Loucy (cell line): Measurements from ENCODE around the gene YBX2.
A peak's percentile ranks its signal among the peaks of the same experiment; 100 is the strongest.
"Not testable (repeated sequence)": the region's sequence is repeated elsewhere in the genome, so short reads cannot be mapped to it uniquely, and the experiment has no call there.

Source experiments
- H2AFZ ChIP-seq: fragments of 200-600 bp; sonication (generic); 2 replicates; pipeline ENCODE4 v1.6.0; 2016; ENCODE audit warnings: antibody characterized with exemption, mild to moderate bottlenecking, low read length, moderate library complexity
- H3F3A ChIP-seq: fragments of 200-600 bp; 2 replicates; pipeline ENCODE4 v1.6.0; 2016; ENCODE audit warnings: antibody characterized with exemption, low read depth, mild to moderate bottlenecking
- H3K27me3 ChIP-seq: fragments of 200-600 bp; sonication (generic); 2 replicates; pipeline ENCODE4 v1.6.1; 2014; ENCODE audit warnings: low read length, mild to moderate bottlenecking; ENCODE audit not compliant: insufficient read depth, poor library complexity, severe bottlenecking
- H3K36me3 ChIP-seq: fragments of 200-600 bp; sonication (generic); 2 replicates; pipeline ENCODE4 v1.6.1; 2016; ENCODE audit warnings: low read length; ENCODE audit not compliant: insufficient read depth
- H3K4me1 ChIP-seq: fragments of 200-600 bp; sonication (generic); 2 replicates; pipeline ENCODE4 v1.5.1; 2014; ENCODE audit warnings: low read length, mild to moderate bottlenecking; ENCODE audit not compliant: insufficient read depth, poor library complexity, severe bottlenecking
- H3K4me2 ChIP-seq: fragments of 200-600 bp; sonication (generic); 2 replicates; pipeline ENCODE4 v1.6.0; 2014; ENCODE audit warnings: antibody characterized with exemption, low read length, low read depth, mild to moderate bottlenecking; ENCODE audit not compliant: poor library complexity, severe bottlenecking
- H3K4me3 ChIP-seq: fragments of 200-600 bp; sonication (generic); 2 replicates; pipeline ENCODE4 v1.5.1; 2014; ENCODE audit warnings: low read length, mild to moderate bottlenecking, mixed read lengths; ENCODE audit not compliant: poor library complexity, severe bottlenecking
- H3K79me2 ChIP-seq: fragments of 200-600 bp; sonication (generic); 2 replicates; pipeline ENCODE4 v1.6.1; 2014; ENCODE audit warnings: low read length; ENCODE audit not compliant: insufficient read depth
- H3K9ac ChIP-seq: fragments of 200-600 bp; sonication (generic); 2 replicates; pipeline ENCODE4 v1.6.0; 2014; ENCODE audit warnings: mild to moderate bottlenecking, low read depth, low read length, moderate library complexity; ENCODE audit not compliant: poor library complexity, severe bottlenecking
- H3K9me2 ChIP-seq: fragments of 200-600 bp; sonication (generic); replicated peaks from 2 replicates; pipeline ENCODE4 v1.6.1; 2016; ENCODE audit warnings: low read depth, low read length, mixed read lengths
- H3K9me3 ChIP-seq: fragments of 200-600 bp; sonication (generic); 2 replicates; pipeline ENCODE4 v1.6.1; 2014; ENCODE audit warnings: mild to moderate bottlenecking, antibody characterized with exemption, low read length, low read depth; ENCODE audit not compliant: insufficient read depth
- H4K20me1 ChIP-seq: fragments of 200-600 bp; sonication (generic); 2 replicates; pipeline ENCODE4 v1.6.0; 2014; ENCODE audit warnings: antibody characterized with exemption, low read length, mild to moderate bottlenecking; ENCODE audit not compliant: insufficient read depth, poor library complexity, severe bottlenecking
- EZH2phosphoT487 ChIP-seq: fragments of 200-600 bp; IDR thresholded peaks from 2 replicates; pipeline ENCODE4 v1.6.1; 2018; ENCODE audit warnings: antibody characterized with exemption, mild to moderate bottlenecking, moderate library complexity, borderline replicate concordance
- TF ChIP-seq, protein P1 (sequence below): fragments of 200-600 bp; sonication (generic); conservative IDR thresholded peaks from 2 replicates; pipeline ENCODE4 v1.5.1; 2014; ENCODE audit warnings: mild to moderate bottlenecking, antibody characterized with exemption, low read length

YBX2 gene

GRCh38 chr17:7340179-7340578, 45.7 kb upstream of the YBX2 start:
- peak overlapping the region; percentile 28 for H3K4me2 ChIP-seq
- H3K36me3 ChIP-seq: peaks cover 17% of the 10 kb centered on the region; the same call in 1 of the 2 replicates
- H3K79me2 ChIP-seq: peaks cover 67% of the 10 kb centered on the region
- H3K9ac ChIP-seq: no peak overlapping the region
- peaks cover 33% of the 10 kb centered on the region for H3K4me1 ChIP-seq
- no peak overlapping the region for H3K4me3 ChIP-seq
- H3K27me3 ChIP-seq: no peaks in the 10 kb centered on the region
- H3F3A ChIP-seq: 0 out of 2 replicates have a peak, but pooled peaks cover 2% of the 10 kb centered on the region
- TF ChIP-seq EZH2phosphoT487: no peak
- TF ChIP-seq, protein P1, sequence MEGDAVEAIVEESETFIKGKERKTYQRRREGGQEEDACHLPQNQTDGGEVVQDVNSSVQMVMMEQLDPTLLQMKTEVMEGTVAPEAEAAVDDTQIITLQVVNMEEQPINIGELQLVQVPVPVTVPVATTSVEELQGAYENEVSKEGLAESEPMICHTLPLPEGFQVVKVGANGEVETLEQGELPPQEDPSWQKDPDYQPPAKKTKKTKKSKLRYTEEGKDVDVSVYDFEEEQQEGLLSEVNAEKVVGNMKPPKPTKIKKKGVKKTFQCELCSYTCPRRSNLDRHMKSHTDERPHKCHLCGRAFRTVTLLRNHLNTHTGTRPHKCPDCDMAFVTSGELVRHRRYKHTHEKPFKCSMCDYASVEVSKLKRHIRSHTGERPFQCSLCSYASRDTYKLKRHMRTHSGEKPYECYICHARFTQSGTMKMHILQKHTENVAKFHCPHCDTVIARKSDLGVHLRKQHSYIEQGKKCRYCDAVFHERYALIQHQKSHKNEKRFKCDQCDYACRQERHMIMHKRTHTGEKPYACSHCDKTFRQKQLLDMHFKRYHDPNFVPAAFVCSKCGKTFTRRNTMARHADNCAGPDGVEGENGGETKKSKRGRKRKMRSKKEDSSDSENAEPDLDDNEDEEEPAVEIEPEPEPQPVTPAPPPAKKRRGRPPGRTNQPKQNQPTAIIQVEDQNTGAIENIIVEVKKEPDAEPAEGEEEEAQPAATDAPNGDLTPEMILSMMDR: no peak
- peaks cover 43% of the 10 kb centered on the region for H4K20me1 ChIP-seq
- no peaks in the 10 kb centered on the region for H3K9me2 ChIP-seq
- H3K9me3 ChIP-seq: no peaks in the 10 kb centered on the region
- H2AFZ ChIP-seq: no peak overlapping the region

- Histone ChIP-seq H3K4me1 (peaks cover 40% of the 10 kb centered on the region), H3K79me2 (peaks cover 70% of the 10 kb centered on the region), H4K20me1 (peaks cover 43% of the 10 kb centered on the region), H3K4me2 (peak overlapping the region; percentile 88), H3K9ac (peak overlapping the region; percentile 99), H3K4me3 (peak overlapping the region; percentile 99)
- H3K9me2 ChIP-seq, H2AFZ ChIP-seq, H3F3A ChIP-seq, H3K36me3 ChIP-seq, H3K27me3 ChIP-seq, H3K9me3 ChIP-seq: not testable (repeated sequence)
Observed at GRCh38 chr17:7337600-7337999, 43.2 kb upstream of the YBX2 start.

DNA sequence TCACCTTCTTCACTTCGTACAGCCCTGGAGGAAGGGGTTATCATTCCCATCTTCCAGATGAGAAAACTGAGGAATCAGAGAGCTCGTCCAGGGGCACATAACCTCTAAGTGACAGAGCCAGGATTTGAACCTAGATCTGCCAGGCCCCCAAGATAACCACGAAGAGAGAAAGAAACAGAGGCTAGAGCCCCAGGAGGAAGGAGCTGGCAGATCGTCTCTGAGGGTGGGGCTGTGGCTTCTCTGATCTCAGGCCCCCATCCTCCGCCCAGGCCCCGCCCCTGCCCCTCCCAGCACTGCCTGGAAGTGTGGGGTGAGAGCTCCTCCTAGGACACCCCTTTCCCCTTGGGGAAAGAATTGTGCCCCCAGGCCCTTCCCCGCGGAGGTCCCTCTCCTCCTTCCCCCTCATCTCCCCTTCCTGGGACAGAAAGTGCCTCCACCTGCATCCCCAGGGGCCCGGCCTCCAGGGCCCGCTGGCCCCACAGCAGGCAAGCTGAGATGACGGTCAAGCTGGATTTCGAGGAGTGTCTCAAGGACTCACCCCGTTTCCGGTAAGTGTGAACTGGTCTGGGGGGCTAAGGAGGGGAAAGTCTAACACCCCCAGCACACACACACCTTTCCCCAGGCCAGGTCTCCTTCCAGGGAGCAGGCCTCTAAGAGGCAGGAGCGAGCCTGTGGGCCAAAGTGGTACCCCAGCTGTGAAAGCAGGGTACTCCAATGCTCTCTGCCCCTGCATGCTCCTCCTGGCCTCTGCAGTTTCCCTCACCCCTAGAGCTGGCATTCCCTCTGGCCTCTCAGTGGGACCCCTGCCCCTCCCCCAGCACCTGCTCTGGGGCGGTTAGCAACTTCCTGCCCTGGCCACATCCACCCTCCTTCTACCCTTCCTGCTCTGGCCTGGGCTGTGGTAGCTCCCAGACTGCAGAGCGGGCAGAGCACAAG, 42.1 kb upstream of the YBX2 start, which contains the start of gene ACAP1:
Gene ACAP1 (plus strand): TSS at position 290 of the 936 bp plus-strand sequence. CDS start 206 bp downstream, at position 496.
- H3K4me2 ChIP-seq: peak within 1 kb of the TSS; percentile 88
- H3K36me3 ChIP-seq: no peaks in the 10 kb centered on the region; the same call in 1 of the 2 replicates
- H2AFZ ChIP-seq: no peak within 1 kb of the TSS
- H3K9ac ChIP-seq: peak within 1 kb of the TSS; percentile 99
- H3K79me2 ChIP-seq: peaks cover 63% of the 10 kb centered on the region
- H3F3A ChIP-seq: 0 out of 2 replicates have a peak, but pooled peaks cover 2% of the 10 kb centered on the region
- peaks cover 40% of the 10 kb centered on the region for H4K20me1 ChIP-seq
- H3K9me2 ChIP-seq: no peaks in the 10 kb centered on the region
- no peak for TF ChIP-seq EZH2phosphoT487
- TF ChIP-seq, protein P1: no peak
- H3K27me3 ChIP-seq: no peaks in the 10 kb centered on the region
- H3K9me3 ChIP-seq: no peaks in the 10 kb centered on the region
- peak within 1 kb of the TSS; percentile 99 for H3K4me3 ChIP-seq
- H3K4me1 ChIP-seq: peaks cover 49% of the 10 kb centered on the region

DNA sequence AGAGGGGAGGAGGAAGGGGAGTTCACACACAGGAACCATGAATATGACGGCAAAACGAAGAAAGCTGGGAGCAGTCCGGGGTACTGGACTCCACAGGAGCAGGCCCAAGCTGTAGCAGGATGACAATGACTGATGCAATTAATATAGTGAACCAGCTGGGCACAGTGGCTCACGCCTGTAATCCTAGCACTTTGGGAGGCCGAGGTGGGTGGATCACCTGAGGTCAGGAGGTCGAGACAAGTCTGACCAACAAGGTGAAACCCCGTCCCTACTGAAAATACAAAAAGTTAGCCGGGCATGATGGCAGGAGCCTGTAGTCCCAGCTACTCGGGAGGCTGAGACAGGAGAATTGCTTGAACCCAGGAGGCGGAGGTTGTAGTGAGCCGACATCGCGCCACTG, 41.3 kb upstream of the YBX2 start:
- H3K9me2 ChIP-seq, H2AFZ ChIP-seq, H3K9me3 ChIP-seq, H3F3A ChIP-seq, H3K27me3 ChIP-seq, H3K36me3 ChIP-seq: not testable (repeated sequence)
- peak overlapping the region; percentile 99 for H3K4me3 ChIP-seq
- peaks cover 52% of the 10 kb centered on the region for H3K4me1 ChIP-seq
- peaks cover 33% of the 10 kb centered on the region for H4K20me1 ChIP-seq
- H3K9ac ChIP-seq: peak overlapping the region; percentile 99
- peak overlapping the region; percentile 88 for H3K4me2 ChIP-seq
- peaks cover 55% of the 10 kb centered on the region for H3K79me2 ChIP-seq
